Transverse colon (tissue), 4 donors: Measurements from ENCODE around the gene TRIP13.

Experiments used
- CTCF ChIP-seq, 5 experiments: fragments of 200-600 bp in 3 of 5; fragments of 450-650 bp in 2 of 5; sonication (generic) in 3 of 5; IDR thresholded peaks; 1 replicate in 2 of 5; 2 replicates in 3 of 5; pipeline ENCODE4 v1.5.1; 2016 to 2017; ENCODE audit warnings: antibody characterized with exemption in 5 of 5, inconsistent platforms in 3 of 5, mild to moderate bottlenecking in 2 of 5, moderate library complexity in 1 of 5
- POLR2AphosphoS5 ChIP-seq, 3 donors: sonication (generic); formaldehyde crosslinking; IDR thresholded peaks; one replicate each; pipeline ENCODE4 v1.6.1; 2016; ENCODE audit warnings: antibody characterized with exemption in 3 of 3

- TF ChIP-seq CTCF (IDR thresholded peaks at IDR 0.05) (no peak), POLR2AphosphoS5 (IDR thresholded peaks at IDR 0.05) (no peak)
These were observed 68.5 kb downstream of the TRIP13 start for GRCh38 chr5:961002-961710.
